ENCODE data around the gene ARHGAP15. TPM values are rescaled to one million over a fixed set of nuclear protein-coding genes. Genes with fewer than 3 reads are reported as not detected.
A peak's percentile ranks its signal among the peaks of the same experiment; 100 is the strongest.

Gene ARHGAP15
- total RNA-seq, 2 donors from 2014 or later, result 91.4 to 103 TPM

GRCh38 chr2:143501106-143501676 lies 372.0 kb downstream of the ARHGAP15 start:
- Mint-ChIP-seq H3K27ac (no peak overlapping the region), H3K36me3 (peaks cover 9 to 21% of the 10 kb centered on the region in 2 donors)
- no peak for ATAC-seq

GRCh38 chr2:143503280-143503679 lies 374.1 kb downstream of the ARHGAP15 start:
- ATAC-seq (no peak), DNase-seq (ENCODE audit: low spot score in 2 of 2) (no peak)
- Mint-ChIP-seq H3K36me3 (peaks cover 13 to 19% of the 10 kb centered on the region in 2 donors), H3K9me3 (no peaks in the 10 kb centered on the region), H3K27ac (no peak overlapping the region)

More at GRCh38 chr2:143501106-143501676, 372.0 kb downstream of the ARHGAP15 start:
- DNase-seq (ENCODE audit: low spot score in 2 of 2), result no peak
- H3K9me3 Mint-ChIP-seq, result no peaks in the 10 kb centered on the region

DNA sequence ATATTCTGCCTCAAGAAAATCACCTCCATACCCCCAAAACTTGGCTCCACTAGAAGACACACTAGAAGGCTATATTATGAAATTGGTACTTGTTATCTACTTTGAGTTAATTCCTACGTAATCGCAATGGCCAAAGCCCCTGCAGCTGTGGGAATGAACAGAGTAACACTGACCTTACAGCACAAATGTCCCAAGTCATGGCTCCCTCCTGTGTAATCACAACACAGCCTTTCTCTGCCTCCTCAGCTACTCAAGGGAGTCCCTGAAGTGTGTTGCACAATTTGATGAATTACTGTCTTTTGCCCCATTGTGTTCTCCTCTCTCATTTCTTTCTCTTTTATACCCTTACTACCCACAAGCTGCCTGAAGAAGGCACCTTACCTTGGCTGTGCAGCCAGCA lies 375.2 kb downstream of the ARHGAP15 start:
- Mint-ChIP-seq H3K27ac (no peak overlapping the region), H3K36me3 (peaks cover 12 to 17% of the 10 kb centered on the region in 2 donors), H3K9me3 (no peaks in the 10 kb centered on the region)
- no peak for ATAC-seq
- no peak for DNase-seq (ENCODE audit: low spot score in 2 of 2)

GRCh38 chr2:143505542-143505941 lies 376.3 kb downstream of the ARHGAP15 start:
- ATAC-seq (no peak), DNase-seq (ENCODE audit: low spot score in 2 of 2) (no peak)
- H3K27ac Mint-ChIP-seq, result no peak overlapping the region
- H3K9me3 Mint-ChIP-seq, result peaks cover 0 to 3% of the 10 kb centered on the region in 2 donors
- H3K36me3 Mint-ChIP-seq, result peaks cover 17 to 22% of the 10 kb centered on the region in 2 donors

DNA sequence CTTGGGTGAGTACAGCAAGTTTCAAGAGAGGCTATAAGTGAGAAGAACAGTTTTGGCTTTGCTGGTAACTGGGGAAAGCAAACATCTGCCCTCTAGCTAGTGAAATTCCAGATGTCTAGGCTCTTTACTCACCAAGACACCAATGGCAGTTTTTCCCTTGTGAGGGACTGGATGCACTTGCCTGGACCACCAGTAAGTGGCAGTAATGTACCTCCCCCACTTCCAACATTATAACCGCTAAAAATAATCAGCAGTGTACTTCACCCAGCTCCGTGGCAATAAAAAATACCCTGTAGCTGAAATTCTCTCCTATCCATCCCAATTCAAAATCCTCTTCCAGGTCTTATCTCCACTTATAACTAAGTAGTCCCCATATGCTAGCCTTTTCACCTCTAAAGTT lies 383.9 kb downstream of the ARHGAP15 start:
- peak in 1 of 2 donors; percentile 30 for ATAC-seq
- Mint-ChIP-seq H3K27ac (no peak overlapping the region), H3K36me3 (peaks cover 30 to 38% of the 10 kb centered on the region in 2 donors), H3K9me3 (peaks cover 0 to 11% of the 10 kb centered on the region in 2 donors)
- no peak for DNase-seq (ENCODE audit: low spot score in 2 of 2)

GRCh38 chr2:143514413-143514812 lies 385.2 kb downstream of the ARHGAP15 start:
- Mint-ChIP-seq H3K9me3 (peaks cover 0 to 11% of the 10 kb centered on the region in 2 donors), H3K27ac (no peak overlapping the region), H3K36me3 (peaks cover 30 to 31% of the 10 kb centered on the region in 2 donors)
- no peak for DNase-seq (ENCODE audit: low spot score in 2 of 2)
- ATAC-seq, result no peak

- ATAC-seq (no peak), DNase-seq (ENCODE audit: low spot score in 2 of 2) (no peak)
- Mint-ChIP-seq H3K36me3 (peaks cover 28 to 29% of the 10 kb centered on the region in 2 donors), H3K27ac (no peak overlapping the region), H3K9me3 (peaks cover 0 to 10% of the 10 kb centered on the region in 2 donors)
Measured at GRCh38 chr2:143515318-143515717, 386.1 kb downstream of the ARHGAP15 start.

DNA sequence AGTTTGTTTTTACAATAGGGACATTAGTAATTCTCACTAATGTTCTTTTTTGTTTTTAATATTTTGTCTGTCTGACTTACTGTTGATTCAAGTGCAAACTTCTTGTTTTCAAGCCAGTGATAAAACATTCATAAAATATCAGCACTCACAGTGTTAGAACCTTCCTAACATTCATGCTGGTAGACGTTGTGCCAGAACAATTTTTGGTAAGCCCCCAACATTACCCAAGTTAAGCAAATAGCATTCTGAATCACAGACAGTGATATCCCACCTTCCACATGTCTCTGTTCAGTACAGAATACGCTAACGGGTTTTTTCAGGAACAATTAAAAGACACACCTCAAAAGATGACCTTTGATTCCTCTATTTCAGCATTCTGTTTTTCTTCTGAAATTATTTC lies 390.3 kb downstream of the ARHGAP15 start:
- no peak for ATAC-seq
- DNase-seq (ENCODE audit: low spot score in 2 of 2), result no peak
- H3K9me3 Mint-ChIP-seq, result peaks cover 0 to 5% of the 10 kb centered on the region in 2 donors
- no peak overlapping the region for H3K27ac Mint-ChIP-seq
- H3K36me3 Mint-ChIP-seq, result peaks cover 10 to 15% of the 10 kb centered on the region in 2 donors

DNA sequence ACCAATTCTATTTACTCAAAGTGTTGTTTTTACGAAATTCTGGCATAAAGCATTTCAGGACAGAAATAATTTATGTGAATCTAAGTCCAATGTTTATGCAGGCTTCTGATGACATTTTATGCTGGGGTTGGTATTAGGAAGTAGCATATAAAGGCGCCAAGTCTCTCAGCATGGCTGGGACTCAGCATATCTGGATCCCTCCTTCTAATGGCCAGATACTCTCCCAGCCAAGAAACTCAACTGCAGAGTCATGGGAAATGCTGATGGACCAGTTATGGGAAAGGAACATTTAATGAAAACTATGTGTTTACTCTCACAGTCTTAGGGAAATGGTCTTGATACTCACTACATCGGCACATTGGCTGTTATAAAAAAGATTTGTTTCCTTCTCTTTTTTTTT lies 392.2 kb downstream of the ARHGAP15 start:
- ATAC-seq (no peak), DNase-seq (ENCODE audit: low spot score in 2 of 2) (no peak)
- peaks cover 7 to 11% of the 10 kb centered on the region in 2 donors for H3K36me3 Mint-ChIP-seq
- H3K9me3 Mint-ChIP-seq, result peaks cover 0 to 5% of the 10 kb centered on the region in 2 donors
- no peak overlapping the region for H3K27ac Mint-ChIP-seq

- no peak for ATAC-seq
- no peaks in the 10 kb centered on the region for H3K9me3 Mint-ChIP-seq
- peaks cover 7 to 11% of the 10 kb centered on the region in 2 donors for H3K36me3 Mint-ChIP-seq
- no peak for DNase-seq (ENCODE audit: low spot score in 2 of 2)
- H3K27ac Mint-ChIP-seq, result no peak overlapping the region
Measured at GRCh38 chr2:143522699-143523098, 393.5 kb downstream of the ARHGAP15 start.

- H3K9me3 Mint-ChIP-seq, result peaks cover 2 to 3% of the 10 kb centered on the region in 2 donors
- no peak for DNase-seq (ENCODE audit: low spot score in 2 of 2)
Measured at GRCh38 chr2:143524119-143524553, 394.9 kb downstream of the ARHGAP15 start.

DNA sequence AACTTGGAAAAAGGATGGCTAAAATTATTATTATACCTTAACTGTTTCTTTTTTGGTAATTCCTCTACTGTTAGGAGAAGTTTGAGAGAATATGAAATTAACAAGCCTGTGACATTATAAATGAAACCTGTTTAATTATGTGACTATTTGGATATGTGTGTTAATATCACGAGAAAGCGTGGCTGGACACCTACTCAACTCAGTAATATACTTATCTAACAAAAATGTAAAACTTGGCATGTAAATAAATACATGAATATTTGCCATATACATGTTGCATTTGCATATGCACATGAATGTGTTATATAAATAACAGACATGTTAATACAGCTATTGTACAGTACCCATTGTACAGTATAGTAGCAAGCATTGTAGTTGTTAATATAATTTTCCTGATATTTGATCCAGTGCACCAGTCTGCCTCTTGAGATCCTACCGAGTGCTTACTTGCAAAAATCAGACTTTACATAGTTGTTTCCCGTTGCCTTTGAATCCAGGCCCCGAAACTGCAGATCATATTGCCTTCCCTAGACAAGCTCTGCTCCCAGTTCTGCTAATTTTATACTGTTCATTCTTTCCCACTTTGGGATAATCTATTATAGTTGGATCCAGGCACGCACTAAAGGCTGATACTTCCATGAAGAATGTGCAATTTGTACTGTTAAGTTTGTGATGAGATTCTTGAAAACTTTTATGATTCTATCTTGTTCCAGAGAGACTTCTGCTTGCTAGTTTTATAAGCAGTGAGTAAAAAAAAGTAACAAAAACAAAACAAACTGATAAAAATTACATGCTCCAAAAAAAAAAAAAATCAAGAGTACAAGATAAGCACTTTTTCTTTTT lies 395.6 kb downstream of the ARHGAP15 start:
- Mint-ChIP-seq H3K36me3 (peaks cover 21 to 22% of the 10 kb centered on the region in 2 donors), H3K27ac (peak overlapping the region in 1 of 2 donors; percentile 9), H3K9me3 (peaks cover 9% of the 10 kb centered on the region in 2 donors)
- no peak for ATAC-seq
- no peak for DNase-seq (ENCODE audit: low spot score in 2 of 2)

More at GRCh38 chr2:143524119-143524553, 394.9 kb downstream of the ARHGAP15 start:
- Mint-ChIP-seq H3K36me3 (peaks cover 14 to 16% of the 10 kb centered on the region in 2 donors), H3K27ac (no peak overlapping the region)
- no peak for ATAC-seq

DNA sequence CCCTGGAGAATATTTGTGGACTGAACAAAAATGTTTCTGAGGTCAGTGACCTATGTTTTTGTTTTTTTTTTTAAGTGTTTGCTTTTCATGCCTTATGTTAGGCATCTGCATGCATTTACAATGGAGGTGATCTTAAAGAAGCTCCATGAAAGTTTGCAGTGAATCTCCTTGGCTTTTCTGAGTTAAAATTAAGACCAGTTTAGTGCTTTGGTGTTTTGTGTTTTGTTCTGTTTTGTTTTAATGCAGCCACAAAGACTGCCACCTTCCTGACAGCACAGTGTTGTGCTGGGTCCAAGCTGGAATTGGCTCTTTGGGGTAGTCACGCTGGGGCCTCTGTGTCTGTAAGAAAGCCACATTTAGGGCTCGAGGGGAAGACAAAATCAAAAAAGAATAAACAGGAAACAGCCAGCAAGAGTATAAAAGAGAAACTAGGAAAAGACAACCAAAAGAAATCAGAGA lies 396.2 kb downstream of the ARHGAP15 start:
- DNase-seq (ENCODE audit: low spot score in 2 of 2) (no peak), ATAC-seq (no peak)
- H3K36me3 Mint-ChIP-seq, result peaks cover 23 to 29% of the 10 kb centered on the region in 2 donors
- H3K9me3 Mint-ChIP-seq, result peaks cover 9% of the 10 kb centered on the region in 2 donors
- peak overlapping the region; percentile 9 to 46 for H3K27ac Mint-ChIP-seq

GRCh38 chr2:143526498-143526897 lies 397.3 kb downstream of the ARHGAP15 start:
- ATAC-seq (no peak), DNase-seq (ENCODE audit: low spot score in 2 of 2) (no peak)
- H3K9me3 Mint-ChIP-seq, result peaks cover 9% of the 10 kb centered on the region in 2 donors
- H3K27ac Mint-ChIP-seq, result no peak overlapping the region
- peaks cover 21 to 32% of the 10 kb centered on the region in 2 donors for H3K36me3 Mint-ChIP-seq

DNA sequence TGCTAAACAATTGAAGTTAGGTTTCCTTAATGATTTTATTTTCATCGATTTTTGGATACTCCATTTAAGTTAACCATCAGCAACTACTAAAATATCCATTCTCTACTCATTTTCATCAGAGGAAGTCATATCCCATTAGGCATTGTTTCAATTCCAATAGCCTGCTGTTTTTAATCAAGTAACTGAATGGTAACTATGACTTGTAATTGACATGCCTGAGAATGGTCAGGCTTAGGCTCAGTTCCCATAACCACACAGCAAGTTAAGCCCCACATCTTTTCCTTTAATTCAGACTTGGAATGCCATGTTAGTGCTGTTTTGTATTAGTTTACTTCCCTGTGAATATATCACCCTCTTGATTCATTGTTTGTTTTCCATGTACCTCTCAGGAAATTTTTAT lies 398.8 kb downstream of the ARHGAP15 start:
- Mint-ChIP-seq H3K27ac (no peak overlapping the region), H3K9me3 (peaks cover 9% of the 10 kb centered on the region in 2 donors), H3K36me3 (peaks cover 18 to 24% of the 10 kb centered on the region in 2 donors)
- no peak for DNase-seq (ENCODE audit: low spot score in 2 of 2)
- ATAC-seq, result no peak

- Mint-ChIP-seq H3K36me3 (peaks cover 29 to 36% of the 10 kb centered on the region in 2 donors), H3K27ac (peak overlapping the region in 1 of 2 donors; percentile 48), H3K9me3 (peaks cover 9 to 14% of the 10 kb centered on the region in 2 donors)
- DNase-seq (ENCODE audit: low spot score in 2 of 2) (no peak), ATAC-seq (no peak)
Measured at GRCh38 chr2:143529118-143529720, 400.0 kb downstream of the ARHGAP15 start.

DNA sequence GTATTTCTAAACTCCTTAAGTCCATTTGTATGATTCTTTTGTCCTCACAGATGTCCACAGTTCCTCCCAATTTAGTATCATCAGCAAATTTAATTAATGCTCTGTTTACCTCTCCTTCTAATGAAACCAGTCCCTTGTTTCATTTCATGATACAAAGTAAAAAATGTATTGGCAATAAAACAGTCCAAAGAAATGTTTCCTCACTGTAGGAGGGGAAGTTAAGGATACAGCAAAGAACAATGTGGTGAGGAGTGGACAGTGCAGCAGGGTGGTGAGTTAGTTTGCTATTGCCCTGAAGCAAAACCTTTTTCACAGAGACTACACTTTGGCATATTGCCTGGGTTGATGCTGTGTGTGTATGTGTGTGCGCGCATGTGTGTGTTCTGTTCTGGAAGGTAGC lies 401.5 kb downstream of the ARHGAP15 start:
- H3K27ac Mint-ChIP-seq, result no peak overlapping the region
- peaks cover 9 to 15% of the 10 kb centered on the region in 2 donors for H3K9me3 Mint-ChIP-seq
- ATAC-seq (no peak), DNase-seq (ENCODE audit: low spot score in 2 of 2) (no peak)
- peaks cover 38 to 44% of the 10 kb centered on the region in 2 donors for H3K36me3 Mint-ChIP-seq

All from activated naive CD4-positive, alpha-beta T cell treated with anti-CD3 and anti-CD28 coated beads, Interleukin-2, amount 50 U/mL, for 72 hours (primary cell).